Measurements from ENCODE around the gene MDM2.
"Not testable (repeated sequence)": the region's sequence is repeated elsewhere in the genome, so short reads cannot be mapped to it uniquely, and the experiment has no call there.

MDM2 gene

GRCh38 chr12:68808388-68809189 lies 612 bp downstream of the MDM2 start:
- peak overlapping the region; percentile 99 for H3K27ac Mint-ChIP-seq

GRCh38 chr12:68809190-68810026 lies 1.4 kb downstream of the MDM2 start:
- ATAC-seq (no peak), DNase-seq (ENCODE audit: low spot score in 2 of 2) (no peak)
- peak overlapping the region; percentile 90 for H3K4me3 Mint-ChIP-seq
- H3K4me1 Mint-ChIP-seq = peaks cover 32% of the 10 kb centered on the region
- no peaks in the 10 kb centered on the region for H3K9me3 Mint-ChIP-seq
- peak overlapping the region; percentile 99 for H3K27ac Mint-ChIP-seq
- H3K36me3 Mint-ChIP-seq = peaks cover 73% of the 10 kb centered on the region

More at GRCh38 chr12:68808388-68809189, 612 bp downstream of the MDM2 start:
- Mint-ChIP-seq H3K4me3 (peak overlapping the region; percentile 90), H3K36me3 (peaks cover 65% of the 10 kb centered on the region), H3K9me3 (no peaks in the 10 kb centered on the region), H3K4me1 (peaks cover 27% of the 10 kb centered on the region)
- ATAC-seq (peak; percentile 70), DNase-seq (ENCODE audit: low spot score in 2 of 2) (peak; percentile 61 to 90)

GRCh38 chr12:68810027-68810389 lies 2.0 kb downstream of the MDM2 start:
- ATAC-seq; H3K9me3 Mint-ChIP-seq; DNase-seq (ENCODE audit: low spot score in 2 of 2): not testable (repeated sequence)
- Mint-ChIP-seq H3K4me1 (peaks cover 38% of the 10 kb centered on the region), H3K27ac (peak overlapping the region; percentile 99), H3K36me3 (peaks cover 79% of the 10 kb centered on the region), H3K4me3 (peak overlapping the region; percentile 90)

- not testable (repeated sequence) for H3K9me3 Mint-ChIP-seq; H3K27ac Mint-ChIP-seq; ATAC-seq; DNase-seq (ENCODE audit: low spot score in 2 of 2)
- Mint-ChIP-seq H3K36me3 (peaks cover 95% of the 10 kb centered on the region), H3K4me3 (peak overlapping the region; percentile 90), H3K4me1 (peaks cover 42% of the 10 kb centered on the region)
These were observed 3.6 kb downstream of the MDM2 start for GRCh38 chr12:68811573-68811972.

GRCh38 chr12:68812553-68813241 lies 4.7 kb downstream of the MDM2 start:
- peak overlapping the region; percentile 90 for H3K4me3 Mint-ChIP-seq
- H3K9me3 Mint-ChIP-seq = no peaks in the 10 kb centered on the region
- peak overlapping the region; percentile 2 for H3K27ac Mint-ChIP-seq
- H3K4me1 Mint-ChIP-seq = peaks cover 36% of the 10 kb centered on the region
- peaks cover 100% of the 10 kb centered on the region for H3K36me3 Mint-ChIP-seq
- ATAC-seq (no peak), DNase-seq (ENCODE audit: low spot score in 2 of 2) (no peak)

GRCh38 chr12:68813242-68813593 lies 5.2 kb downstream of the MDM2 start:
- DNase-seq (ENCODE audit: low spot score in 2 of 2) (no peak), ATAC-seq (no peak)
- H3K4me1 Mint-ChIP-seq = peaks cover 36% of the 10 kb centered on the region
- peak overlapping the region; percentile 90 for H3K4me3 Mint-ChIP-seq
- H3K9me3 Mint-ChIP-seq = no peaks in the 10 kb centered on the region
- H3K27ac Mint-ChIP-seq = peak overlapping the region; percentile 2
- H3K36me3 Mint-ChIP-seq = peaks cover 100% of the 10 kb centered on the region

- Mint-ChIP-seq H3K27ac (peak overlapping the region; percentile 52), H3K4me1 (peaks cover 36% of the 10 kb centered on the region), H3K36me3 (peaks cover 100% of the 10 kb centered on the region), H3K4me3 (no peak overlapping the region), H3K9me3 (no peaks in the 10 kb centered on the region)
- ATAC-seq (no peak), DNase-seq (ENCODE audit: low spot score in 2 of 2) (no peak)
These were observed 6.7 kb downstream of the MDM2 start for GRCh38 chr12:68814490-68815231.

- DNase-seq (ENCODE audit: low spot score in 2 of 2) = no peak
- Mint-ChIP-seq H3K27ac (peak overlapping the region; percentile 0), H3K4me1 (peaks cover 36% of the 10 kb centered on the region), H3K36me3 (peaks cover 100% of the 10 kb centered on the region), H3K9me3 (no peaks in the 10 kb centered on the region), H3K4me3 (no peak overlapping the region)
- no peak for ATAC-seq
These were observed 7.4 kb downstream of the MDM2 start for GRCh38 chr12:68815232-68815927.

GRCh38 chr12:68815928-68816800 lies 8.2 kb downstream of the MDM2 start:
- Mint-ChIP-seq H3K27ac (no peak overlapping the region), H3K4me1 (peaks cover 31% of the 10 kb centered on the region), H3K9me3 (no peaks in the 10 kb centered on the region), H3K36me3 (peaks cover 100% of the 10 kb centered on the region), H3K4me3 (no peak overlapping the region)
- no peak for DNase-seq (ENCODE audit: low spot score in 2 of 2)
- ATAC-seq = no peak

- ATAC-seq = not testable (repeated sequence)
- H3K36me3 Mint-ChIP-seq = peaks cover 100% of the 10 kb centered on the region
These were observed 11.5 kb downstream of the MDM2 start for GRCh38 chr12:68819481-68819880.

GRCh38 chr12:68821357-68822188 lies 13.6 kb downstream of the MDM2 start:
- Mint-ChIP-seq H3K4me1 (peaks cover 14% of the 10 kb centered on the region), H3K36me3 (peaks cover 100% of the 10 kb centered on the region), H3K27ac (peak overlapping the region; percentile 73), H3K4me3 (no peak overlapping the region), H3K9me3 (no peaks in the 10 kb centered on the region)
- ATAC-seq (no peak), DNase-seq (ENCODE audit: low spot score in 2 of 2) (peak in 1 of 2 donors; percentile 37)

More at GRCh38 chr12:68819481-68819880, 11.5 kb downstream of the MDM2 start:
- not testable (repeated sequence) for H3K27ac Mint-ChIP-seq; H3K4me3 Mint-ChIP-seq; DNase-seq (ENCODE audit: low spot score in 2 of 2); H3K9me3 Mint-ChIP-seq
- H3K4me1 Mint-ChIP-seq = peaks cover 16% of the 10 kb centered on the region

- Mint-ChIP-seq H3K27ac (no peak overlapping the region), H3K9me3 (no peaks in the 10 kb centered on the region), H3K4me3 (no peak overlapping the region), H3K36me3 (peaks cover 100% of the 10 kb centered on the region), H3K4me1 (peaks cover 14% of the 10 kb centered on the region)
- ATAC-seq (no peak), DNase-seq (ENCODE audit: low spot score in 2 of 2) (no peak)
These were observed 15.7 kb downstream of the MDM2 start for GRCh38 chr12:68823696-68824095.

- Mint-ChIP-seq H3K27ac (no peak overlapping the region), H3K4me1 (peaks cover 14% of the 10 kb centered on the region), H3K36me3 (peaks cover 100% of the 10 kb centered on the region), H3K9me3 (no peaks in the 10 kb centered on the region), H3K4me3 (no peak overlapping the region)
- ATAC-seq = no peak
- DNase-seq (ENCODE audit: low spot score in 2 of 2) = no peak
These were observed 16.2 kb downstream of the MDM2 start for GRCh38 chr12:68824131-68824530.
